ENCODE results near the gene EPN1. TPM values are rescaled to one million over a fixed set of nuclear protein-coding genes. Genes with fewer than 3 reads are reported as not detected.

Gene EPN1
- total and polyA plus RNA-seq, 11 donors, result 125 to 377 (median 188) TPM

GRCh38 chr19:55684946-55685681, 10.1 kb downstream of the EPN1 start:
- WGBS, 4 donors, result 95 to 98% (median 96%) methylated on average over 50 to 60 of the region's 60 CpGs
- Histone ChIP-seq H3K9me3 (no peaks in the 10 kb centered on the region), H3K4me1 (peaks cover 0 to 32% (median 3%) of the 10 kb centered on the region in 12 donors), H3K4me3 (no peak overlapping the region), H3K36me3 (peaks cover 5 to 97% (median 83%) of the 10 kb centered on the region in 9 donors), H3K27me3 (no peaks in the 10 kb centered on the region), H3K27ac (no peak overlapping the region)
- no peak for TF ChIP-seq CTCF (IDR thresholded peaks at IDR 0.05)
- TF ChIP-seq POLR2A (IDR thresholded peaks at IDR 0.05), result no peak
- DNase-seq, result peak in 1 of 5 donors; percentile 51
- no peak for ATAC-seq
- intact Hi-C loops (cut with DNase I), result no loop called here

GRCh38 chr19:55685776-55686175, 10.8 kb downstream of the EPN1 start:
- TF ChIP-seq CTCF (IDR thresholded peaks at IDR 0.05) (no peak), POLR2A (IDR thresholded peaks at IDR 0.05) (no peak)
- Histone ChIP-seq H3K36me3 (peaks cover 5 to 97% (median 83%) of the 10 kb centered on the region in 9 donors), H3K27me3 (no peaks in the 10 kb centered on the region), H3K27ac (no peak overlapping the region), H3K4me1 (peaks cover 0 to 26% (median 0%) of the 10 kb centered on the region in 12 donors), H3K4me3 (no peak overlapping the region), H3K9me3 (no peaks in the 10 kb centered on the region)
- DNase-seq (peak in 1 of 5 donors; percentile 7), ATAC-seq (no peak)
- 90 to 98% (median 95%) methylated on average over 6 of the region's 6 CpGs for WGBS, 4 donors
- intact Hi-C loops (cut with DNase I), result no loop called here

GRCh38 chr19:55686311-55687050, 11.5 kb downstream of the EPN1 start:
- peaks cover 0 to 25% (median 0%) of the 10 kb centered on the region in 12 donors for H3K4me1 ChIP-seq
- no peak for TF ChIP-seq CTCF (IDR thresholded peaks at IDR 0.05)
- no peak for TF ChIP-seq POLR2A (IDR thresholded peaks at IDR 0.05)
- H3K36me3 ChIP-seq, result peaks cover 5 to 95% (median 82%) of the 10 kb centered on the region in 9 donors
- peak in 3 of 5 donors; percentile 21 to 39 (median 23) for DNase-seq
- intact Hi-C loops (cut with DNase I), result no loop called here
- H3K27ac ChIP-seq, result no peak overlapping the region
- WGBS, 4 donors, result 86 to 89% (median 87%) methylated on average over 29 of the region's 29 CpGs
- no peaks in the 10 kb centered on the region for H3K9me3 ChIP-seq
- no peak for ATAC-seq
- no peak overlapping the region for H3K4me3 ChIP-seq
- H3K27me3 ChIP-seq, result no peaks in the 10 kb centered on the region

All from heart left ventricle (tissue), 16 donors.